ENCODE results near the gene ANAPC2. TPM values are rescaled to one million over a fixed set of nuclear protein-coding genes. Genes with fewer than 3 reads are reported as not detected.

ANAPC2 gene
- polyA plus RNA-seq, 1 experiment, result 12.1 TPM

DNA sequence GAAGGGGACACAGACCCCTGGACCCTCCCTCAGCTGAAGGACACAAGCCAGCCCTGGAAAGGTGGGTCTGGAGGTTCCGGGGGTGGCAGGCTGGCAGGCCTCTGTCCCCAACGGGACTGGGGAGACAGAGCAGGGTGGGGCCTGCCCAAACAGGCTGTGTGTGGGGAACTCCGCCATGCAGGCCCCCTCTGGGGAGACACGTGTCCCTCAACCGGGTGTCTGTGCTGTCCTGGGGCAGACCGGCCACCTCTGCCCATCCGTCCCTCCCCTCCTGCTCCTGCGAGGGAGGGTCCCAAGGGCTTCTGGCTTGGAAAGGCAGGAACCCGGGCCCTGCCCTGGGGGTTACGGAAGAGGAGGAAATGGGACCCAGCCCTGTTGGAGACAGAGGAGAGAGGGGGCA lies 43.7 kb upstream of the ANAPC2 start:
- POLR2A ChIA-PET, result no interaction called here
- CTCF ChIA-PET, result no interaction called here
- Histone ChIP-seq H3K4me3 (ENCODE audit: low read depth, low read length) (no peak overlapping the region), H3K27ac (ENCODE audit: low read depth, low read length) (no peak overlapping the region), H3K9me3 (ENCODE audit: control insufficient read depth, insufficient read depth, low read length) (no peaks in the 10 kb centered on the region; the same call in 1 of the 2 replicates), H3K27me3 (ENCODE audit: control insufficient read depth, insufficient read depth, low read length) (no peaks in the 10 kb centered on the region)
- TF ChIP-seq, protein P1, sequence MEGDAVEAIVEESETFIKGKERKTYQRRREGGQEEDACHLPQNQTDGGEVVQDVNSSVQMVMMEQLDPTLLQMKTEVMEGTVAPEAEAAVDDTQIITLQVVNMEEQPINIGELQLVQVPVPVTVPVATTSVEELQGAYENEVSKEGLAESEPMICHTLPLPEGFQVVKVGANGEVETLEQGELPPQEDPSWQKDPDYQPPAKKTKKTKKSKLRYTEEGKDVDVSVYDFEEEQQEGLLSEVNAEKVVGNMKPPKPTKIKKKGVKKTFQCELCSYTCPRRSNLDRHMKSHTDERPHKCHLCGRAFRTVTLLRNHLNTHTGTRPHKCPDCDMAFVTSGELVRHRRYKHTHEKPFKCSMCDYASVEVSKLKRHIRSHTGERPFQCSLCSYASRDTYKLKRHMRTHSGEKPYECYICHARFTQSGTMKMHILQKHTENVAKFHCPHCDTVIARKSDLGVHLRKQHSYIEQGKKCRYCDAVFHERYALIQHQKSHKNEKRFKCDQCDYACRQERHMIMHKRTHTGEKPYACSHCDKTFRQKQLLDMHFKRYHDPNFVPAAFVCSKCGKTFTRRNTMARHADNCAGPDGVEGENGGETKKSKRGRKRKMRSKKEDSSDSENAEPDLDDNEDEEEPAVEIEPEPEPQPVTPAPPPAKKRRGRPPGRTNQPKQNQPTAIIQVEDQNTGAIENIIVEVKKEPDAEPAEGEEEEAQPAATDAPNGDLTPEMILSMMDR (IDR thresholded peaks at IDR 0.05; ENCODE audit: low read depth, low read length), result no peak
- no peak for DNase-seq (ENCODE audit: low read depth, low spot score)

- TF ChIP-seq, protein P1 (IDR thresholded peaks at IDR 0.05; ENCODE audit: low read depth, low read length), result no peak
- no peaks in the 10 kb centered on the region for H3K27me3 ChIP-seq (ENCODE audit: control insufficient read depth, insufficient read depth, low read length)
Observed at GRCh38 chr9:137231372-137232039, 43.1 kb upstream of the ANAPC2 start.

GRCh38 chr9:137230705-137231371 lies 42.5 kb upstream of the ANAPC2 start, which contains the start of gene SLC34A3:
Gene SLC34A3, plus strand, starts transcription at chr9:137230901. Its CDS starts 802 bp downstream, at chr9:137231703.
- no peaks in the 10 kb centered on the region; the same call in 1 of the 2 replicates for H3K9me3 ChIP-seq (ENCODE audit: control insufficient read depth, insufficient read depth, low read length)
- TF ChIP-seq, protein P1 (IDR thresholded peaks at IDR 0.05; ENCODE audit: low read depth, low read length), result no peak
- no peaks in the 10 kb centered on the region for H3K27me3 ChIP-seq (ENCODE audit: control insufficient read depth, insufficient read depth, low read length)
- ChIA-PET CTCF (no interaction called here), POLR2A (interaction anchor here (1.9 kb wide), 1 partner anchor 10 kb away, joined by 7 read pairs; the partner anchor contains the start of gene TUBB4B)
- H3K4me3 ChIP-seq (ENCODE audit: low read depth, low read length), result no peak within 1 kb of the TSS
- no peak for DNase-seq (ENCODE audit: low read depth, low spot score)
- no peak within 1 kb of the TSS for H3K27ac ChIP-seq (ENCODE audit: low read depth, low read length)

More at GRCh38 chr9:137231372-137232039, 43.1 kb upstream of the ANAPC2 start:
- Histone ChIP-seq H3K9me3 (ENCODE audit: control insufficient read depth, insufficient read depth, low read length) (no peaks in the 10 kb centered on the region; the same call in 1 of the 2 replicates), H3K4me3 (ENCODE audit: low read depth, low read length) (no peak overlapping the region), H3K27ac (ENCODE audit: low read depth, low read length) (no peak overlapping the region)
- DNase-seq (ENCODE audit: low read depth, low spot score), result no peak
- POLR2A ChIA-PET, result interaction anchor here (1.9 kb wide), 1 partner anchor 9 kb away, joined by 7 read pairs; the partner anchor contains the start of gene TUBB4B
- CTCF ChIA-PET, result no interaction called here

GRCh38 chr9:137229903-137230704 lies 41.7 kb upstream of the ANAPC2 start:
- no peaks in the 10 kb centered on the region for H3K27me3 ChIP-seq (ENCODE audit: control insufficient read depth, insufficient read depth, low read length)
- H3K4me3 ChIP-seq (ENCODE audit: low read depth, low read length), result no peak overlapping the region
- ChIA-PET POLR2A (interaction anchor here (0.6 to 1.9 kb wide), 2 partner anchors 11 to 25 kb away, joined by 3 to 7 read pairs; partner anchors contain the start of gene TUBB4B), CTCF (no interaction called here)
- H3K27ac ChIP-seq (ENCODE audit: low read depth, low read length), result no peak overlapping the region
- TF ChIP-seq, protein P1 (IDR thresholded peaks at IDR 0.05; ENCODE audit: low read depth, low read length), result no peak
- no peak for DNase-seq (ENCODE audit: low read depth, low spot score)
- H3K9me3 ChIP-seq (ENCODE audit: control insufficient read depth, insufficient read depth, low read length), result no peaks in the 10 kb centered on the region; the same call in 1 of the 2 replicates

Data from AG04450 (cell line).